ENCODE data around the gene USH1C. TPM values are rescaled to one million over a fixed set of nuclear protein-coding genes. Genes with fewer than 3 reads are reported as not detected.

USH1C gene
- total and polyA plus RNA-seq, 4 donors = 0.10 to 0.55 (median 0.13) TPM

GRCh38 chr11:17533778-17534415, 10.3 kb downstream of the USH1C start:
- Histone ChIP-seq H3K36me3 (ENCODE audit: control insufficient read depth in 4 of 4, insufficient read depth in 4 of 4, low read length in 4 of 4) (no peaks in the 10 kb centered on the region), H3K27ac (ENCODE audit: low read depth in 1 of 2, low read length in 1 of 2) (no peak overlapping the region), H3K4me3 (no peak overlapping the region), H3K4me1 (ENCODE audit: control insufficient read depth in 5 of 5, insufficient read depth in 5 of 5, low read length in 5 of 5) (peaks cover 0 to 3% (median 0%) of the 10 kb centered on the region in 5 donors), H3K9me3 (ENCODE audit: control insufficient read depth in 4 of 4, insufficient read depth in 3 of 4, low read length in 3 of 4) (no peaks in the 10 kb centered on the region), H3K27me3 (ENCODE audit: control insufficient read depth in 3 of 3, insufficient read depth in 3 of 3, low read length in 2 of 3) (no peaks in the 10 kb centered on the region), H3K9ac (ENCODE audit: insufficient read depth in 1 of 2, low read length in 2 of 2) (no peak overlapping the region)
- no peak for TF ChIP-seq CTCF (IDR thresholded peaks at IDR 0.05; ENCODE audit: control extremely low read depth, extremely low read depth)
- DNase-seq (no peak), ATAC-seq (ENCODE audit: insufficient read depth, low FRiP score) (no peak)
- WGBS, 2 donors = 77 to 85% methylated on average over 11 of the region's 11 CpGs

- Histone ChIP-seq H3K9ac (ENCODE audit: insufficient read depth in 1 of 2, low read length in 2 of 2) (no peak overlapping the region), H3K4me3 (no peak overlapping the region), H3K27me3 (ENCODE audit: control insufficient read depth in 3 of 3, insufficient read depth in 3 of 3, low read length in 2 of 3) (no peaks in the 10 kb centered on the region), H3K36me3 (ENCODE audit: control insufficient read depth in 4 of 4, insufficient read depth in 4 of 4, low read length in 4 of 4) (no peaks in the 10 kb centered on the region), H3K9me3 (ENCODE audit: control insufficient read depth in 4 of 4, insufficient read depth in 3 of 4, low read length in 3 of 4) (no peaks in the 10 kb centered on the region), H3K4me1 (ENCODE audit: control insufficient read depth in 5 of 5, insufficient read depth in 5 of 5, low read length in 5 of 5) (peaks cover 0 to 3% (median 0%) of the 10 kb centered on the region in 5 donors), H3K27ac (ENCODE audit: low read depth in 1 of 2, low read length in 1 of 2) (no peak overlapping the region)
- 85 to 89% methylated on average over 6 of the region's 6 CpGs for WGBS, 2 donors
- ATAC-seq (ENCODE audit: insufficient read depth, low FRiP score) (no peak), DNase-seq (no peak)
- TF ChIP-seq CTCF (IDR thresholded peaks at IDR 0.05; ENCODE audit: control extremely low read depth, extremely low read depth) = no peak
Measured at GRCh38 chr11:17533341-17533740, 10.9 kb downstream of the USH1C start.

GRCh38 chr11:17532784-17533183, 11.4 kb downstream of the USH1C start:
- no peak overlapping the region for H3K4me3 ChIP-seq
- no peaks in the 10 kb centered on the region for H3K27me3 ChIP-seq (ENCODE audit: control insufficient read depth in 3 of 3, insufficient read depth in 3 of 3, low read length in 2 of 3)
- ATAC-seq (ENCODE audit: insufficient read depth, low FRiP score) (no peak), DNase-seq (no peak)
- WGBS, 2 donors = 77 to 80% methylated on average over 2 of the region's 2 CpGs
- H3K27ac ChIP-seq (ENCODE audit: low read depth in 1 of 2, low read length in 1 of 2) = no peak overlapping the region
- peaks cover 0 to 3% (median 0%) of the 10 kb centered on the region in 5 donors for H3K4me1 ChIP-seq (ENCODE audit: control insufficient read depth in 5 of 5, insufficient read depth in 5 of 5, low read length in 5 of 5)
- H3K9ac ChIP-seq (ENCODE audit: insufficient read depth in 1 of 2, low read length in 2 of 2) = no peak overlapping the region
- TF ChIP-seq CTCF (IDR thresholded peaks at IDR 0.05; ENCODE audit: control extremely low read depth, extremely low read depth) = no peak
- no peaks in the 10 kb centered on the region for H3K9me3 ChIP-seq (ENCODE audit: control insufficient read depth in 4 of 4, insufficient read depth in 3 of 4, low read length in 3 of 4)
- no peaks in the 10 kb centered on the region for H3K36me3 ChIP-seq (ENCODE audit: control insufficient read depth in 4 of 4, insufficient read depth in 4 of 4, low read length in 4 of 4)

Measured in lung (tissue), 12 donors.